A673 (cell line): ENCODE data around the gene INHA.

Experiments used
- CTCF ChIP-seq: fragments of 300-800, 200-600 bp; sonication (generic); conservative IDR thresholded peaks from 2 replicates; pipeline ENCODE4 v1.5.1; 2017; ENCODE audit warnings: low read depth, mild to moderate bottlenecking, antibody characterized with exemption, low read length, moderate library complexity, mixed read lengths
- EZH2 ChIP-seq: fragments of 200-600 bp; sonication (generic); IDR thresholded peaks from 2 replicates; pipeline ENCODE4 v1.6.1; 2017; ENCODE audit warnings: borderline replicate concordance, low read depth, mild to moderate bottlenecking, mixed read lengths, antibody characterized with exemption, low read length; ENCODE audit not compliant: poor library complexity, severe bottlenecking

- no peak for TF ChIP-seq EZH2
- TF ChIP-seq CTCF, result no peak
Observed at GRCh38 chr2:219575566-219576504, 3.7 kb downstream of the INHA start.
